ENCODE data around the gene DDR2. TPM values are rescaled to one million over a fixed set of nuclear protein-coding genes. Genes with fewer than 3 reads are reported as not detected.
"Not testable (repeated sequence)": the region's sequence is repeated elsewhere in the genome, so short reads cannot be mapped to it uniquely, and the experiment has no call there.

DDR2 gene
- total RNA-seq, 1 experiment from 2014 or later = 0.52 TPM

DNA sequence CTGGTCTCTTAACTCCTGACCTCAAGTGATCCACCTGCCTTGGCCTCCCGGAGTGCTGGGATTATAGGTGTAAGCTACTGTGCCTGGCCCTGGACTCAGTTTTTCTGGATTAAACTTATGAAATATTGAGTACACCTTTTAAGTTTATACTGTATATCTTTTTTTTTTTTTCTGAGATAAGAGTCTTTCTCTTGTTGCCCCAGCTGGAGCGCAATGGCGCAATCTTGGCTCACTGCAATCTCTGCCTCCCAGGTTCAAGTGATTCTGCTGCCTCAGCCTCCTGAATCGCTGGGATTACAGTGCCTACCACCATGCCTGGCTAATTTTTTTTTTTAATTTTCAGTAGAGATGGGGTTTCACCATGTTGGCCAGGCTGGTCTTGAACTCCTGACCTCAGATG lies 47.2 kb upstream of the DDR2 start:
- not testable (repeated sequence) for H4K8ac ChIP-seq (replicated peaks; ENCODE audit: insufficient read length, low read depth, low read length); H3K18ac ChIP-seq (ENCODE audit: insufficient read length, low read depth, low read length); H3K4me1 Mint-ChIP-seq; H2AFZ ChIP-seq (ENCODE audit: low read length); H3K4me2 ChIP-seq (ENCODE audit: insufficient read depth, insufficient read length, low read length); H4K5ac ChIP-seq (ENCODE audit: insufficient read length, low read depth, low read length); H3K27me3 ChIP-seq (ENCODE audit: insufficient read depth, low read length); H2AK5ac ChIP-seq (ENCODE audit: insufficient read length, low read length); H3K27ac Mint-ChIP-seq; H2BK20ac ChIP-seq (ENCODE audit: low read depth, low read length, poor library complexity, severe bottlenecking); H3K4ac ChIP-seq (ENCODE audit: low read depth, low read length); DNase-seq; H2BK120ac ChIP-seq (ENCODE audit: low read depth, low read length, poor library complexity, severe bottlenecking); H3K4me3 Mint-ChIP-seq; H3K56ac ChIP-seq (ENCODE audit: insufficient read length, low read depth, low read length); H3K4me1 ChIP-seq (ENCODE audit: insufficient read depth, low read length); H3K23ac ChIP-seq (ENCODE audit: insufficient read length, low read depth, low read length); H2BK15ac ChIP-seq (ENCODE audit: low read depth, low read length); H3K23me2 ChIP-seq (ENCODE audit: insufficient read length, low read depth, low read length, poor library complexity, severe bottlenecking); H4K91ac ChIP-seq (ENCODE audit: insufficient read length, low read depth, low read length); H3K9me3 ChIP-seq (ENCODE audit: control insufficient read depth, low read depth, low read length); H3K79me1 ChIP-seq (ENCODE audit: insufficient read depth, low read depth, low read length, poor library complexity, severe bottlenecking); H4K20me1 ChIP-seq (ENCODE audit: control insufficient read depth, insufficient read depth, insufficient read length); H3K9me3 Mint-ChIP-seq; H3K79me2 ChIP-seq (ENCODE audit: insufficient read depth, low read length); H2BK12ac ChIP-seq (ENCODE audit: insufficient read length, low read depth, low read length); H3K27me3 Mint-ChIP-seq (ENCODE audit: low read depth); H3K14ac ChIP-seq (ENCODE audit: insufficient read depth, low read length); H2BK5ac ChIP-seq (ENCODE audit: insufficient read length, low read length); H3T11ph ChIP-seq (ENCODE audit: low read length); H3K9ac ChIP-seq (ENCODE audit: extremely low read depth, insufficient read length, low read length); H3K27ac ChIP-seq (ENCODE audit: insufficient read length, low read depth, low read length)
- WGBS (ENCODE audit: extremely low coverage, insufficient read length, low lambda C conversion rate) = no CpG with 5 or more reads among the region's 4 CpGs
- H3K36me3 Mint-ChIP-seq (ENCODE audit: insufficient read depth in 1 of 3, low read depth in 3 of 3) = peaks cover 3 to 20% (median 13%) of the 10 kb centered on the region in 3 experiments; a peak in 5 of 7 replicates
